Right hindlimb (tissue), 1 donor: ENCODE data around the gene CDC42EP4.
"Not testable (repeated sequence)": the region's sequence is repeated elsewhere in the genome, so short reads cannot be mapped to it uniquely, and the experiment has no call there.

ENCODE experiments used
- DNase-seq: peaks from one replicate; pipeline ENCODE4 v3.0.0-alpha.2; 2018

The CDC42EP4 gene

GRCh38 chr17:73274490-73274889, 37.3 kb downstream of the CDC42EP4 start:
- DNase-seq = no peak

- DNase-seq = no peak
These were observed 38.9 kb downstream of the CDC42EP4 start for GRCh38 chr17:73272906-73273218.

- DNase-seq = no peak
These were observed 40.7 kb downstream of the CDC42EP4 start for GRCh38 chr17:73271072-73271471.

- no peak for DNase-seq
These were observed 42.0 kb downstream of the CDC42EP4 start for GRCh38 chr17:73269791-73270190.

- no peak for DNase-seq
These were observed 42.5 kb downstream of the CDC42EP4 start for GRCh38 chr17:73269329-73269615.

GRCh38 chr17:73268582-73269328, 43.0 kb downstream of the CDC42EP4 start:
- no peak for DNase-seq

- no peak for DNase-seq
These were observed 43.9 kb downstream of the CDC42EP4 start for GRCh38 chr17:73267648-73268537.

GRCh38 chr17:73266796-73267195, 45.0 kb downstream of the CDC42EP4 start:
- DNase-seq = no peak

GRCh38 chr17:73265646-73266640, 45.9 kb downstream of the CDC42EP4 start:
- no peak for DNase-seq

GRCh38 chr17:73264448-73264847, 47.4 kb downstream of the CDC42EP4 start:
- not testable (repeated sequence) for DNase-seq

- no peak for DNase-seq
These were observed 48.8 kb downstream of the CDC42EP4 start for GRCh38 chr17:73262676-73263642.

GRCh38 chr17:73261952-73262675, 49.7 kb downstream of the CDC42EP4 start:
- no peak for DNase-seq

GRCh38 chr17:73261617-73261951, 50.2 kb downstream of the CDC42EP4 start, which contains the start of gene CPSF4L:
Gene CPSF4L (minus strand): TSS chr17:73261880. CDS start chr17:73261818, 62 bp downstream.
- no peak for DNase-seq

- DNase-seq = no peak
These were observed 54.3 kb downstream of the CDC42EP4 start for GRCh38 chr17:73257516-73257915.

GRCh38 chr17:73256220-73256619, 55.6 kb downstream of the CDC42EP4 start:
- DNase-seq = no peak

- peak; percentile 61 for DNase-seq
These were observed 56.1 kb downstream of the CDC42EP4 start for GRCh38 chr17:73255671-73256181.

GRCh38 chr17:73251871-73252270, 59.9 kb downstream of the CDC42EP4 start:
- no peak for DNase-seq

GRCh38 chr17:73250851-73251640, 60.8 kb downstream of the CDC42EP4 start:
- no peak for DNase-seq

GRCh38 chr17:73249700-73250099, 62.1 kb downstream of the CDC42EP4 start:
- no peak for DNase-seq

- DNase-seq = no peak
These were observed 63.3 kb downstream of the CDC42EP4 start for GRCh38 chr17:73248532-73248931.
